Adipose tissue (tissue), 3 donors: ENCODE measurements around the gene HCN1. TPM values are rescaled to one million over a fixed set of nuclear protein-coding genes. Genes with fewer than 3 reads are reported as not detected.

ENCODE experiments used
- H3K27ac ChIP-seq: one replicate; pipeline ENCODE4 v1.5.1; 2013; ENCODE audit warnings: low read depth, low read length
- WGBS, 3 donors: extraction: QIAGEN DNeasy Blood & Tissue Kit; methylation state at CpG; one replicate each; pipeline ENCODE4 v1.1.7; 2013; 5-methylcytosine and 5-hydroxymethylcytosine counted together
- polyA plus RNA-seq, 3 donors: library from polyadenylated mRNA; stranded (reverse); fragments of 200-250 nt; gene quantifications; one replicate each; pipeline ENCODE4 v1.2.3, GENCODE V29; 2013
- donor health status: healthy with polysubstance abuse.
- donor health status: Bipolar disorder and iron deficiency.
- donor health status: healthy.

The HCN1 gene
- under 1 TPM; 0.01 to 0.59 (median 0.22) TPM for polyA plus RNA-seq

DNA sequence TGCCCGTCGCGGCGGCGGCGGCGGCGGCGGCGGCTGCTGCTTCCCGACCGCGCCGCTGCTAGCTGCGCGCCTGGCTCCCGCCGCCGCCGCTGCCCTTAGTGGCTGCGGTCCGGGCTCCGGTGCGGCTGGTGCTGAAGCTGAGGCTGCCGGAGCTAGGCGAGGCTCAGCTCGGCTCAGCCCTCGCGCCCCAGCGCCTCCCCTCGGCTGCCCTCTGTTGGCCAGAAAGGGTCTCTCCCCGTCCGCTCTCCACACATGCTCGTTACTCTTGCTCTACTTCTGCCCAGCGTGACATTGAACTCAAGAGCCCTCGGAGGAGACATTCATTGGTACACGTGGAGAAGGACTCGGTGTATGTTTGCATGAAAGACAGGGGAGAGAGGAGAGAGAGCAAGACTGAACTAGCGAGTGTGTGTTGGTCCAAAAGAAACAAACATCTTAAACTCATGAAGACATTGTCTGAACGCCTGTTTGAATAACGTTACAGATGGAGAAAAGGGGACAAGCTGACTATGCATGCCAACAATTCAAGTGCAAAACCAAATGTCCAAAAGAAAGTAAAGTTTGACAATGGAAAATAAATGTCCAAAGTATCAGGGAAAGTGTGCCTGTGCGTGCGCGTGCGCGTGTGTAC is at the start of gene HCN1:
Gene HCN1 (minus strand): TSS at position 175 of the 631 bp plus-strand sequence.
- WGBS, 3 donors = 15 to 24% (median 20%) methylated on average over 27 to 46 of the region's 46 CpGs

GRCh38 chr5:45741110-45741509 is 44.9 kb upstream of the HCN1 start:
- 32 to 68% (median 51%) methylated on average over 5 of the region's 5 CpGs for WGBS, 3 donors
- no peak overlapping the region for H3K27ac ChIP-seq

More for the DNA sequence above, at the start of gene HCN1:
- H3K27ac ChIP-seq = no peak within 1 kb of the TSS

GRCh38 chr5:45737153-45737552 is 41.0 kb upstream of the HCN1 start:
- WGBS, 3 donors = 66 to 72% (median 67%) methylated on average over 5 of the region's 5 CpGs
- H3K27ac ChIP-seq = no peak overlapping the region

- H3K27ac ChIP-seq = no peak overlapping the region
- WGBS, 3 donors = 57 to 66% (median 60%) methylated on average over 3 of the region's 3 CpGs
Measured at GRCh38 chr5:45725537-45725936, 29.4 kb upstream of the HCN1 start.

GRCh38 chr5:45697201-45697600 is 1.0 kb upstream of the HCN1 start:
- 55 to 72% (median 69%) methylated on average over 6 of the region's 6 CpGs for WGBS, 3 donors
- H3K27ac ChIP-seq = no peak overlapping the region

GRCh38 chr5:45695804-45696156 is 400 bp downstream of the HCN1 start:
- H3K27ac ChIP-seq = no peak overlapping the region
- WGBS, 3 donors = 0 to 3% (median 2%) methylated on average over 41 to 59 of the region's 59 CpGs

GRCh38 chr5:45694971-45695803 is 993 bp downstream of the HCN1 start:
- H3K27ac ChIP-seq = no peak overlapping the region
- 1 to 3% (median 2%) methylated on average over 51 of the region's 51 CpGs for WGBS, 3 donors

DNA sequence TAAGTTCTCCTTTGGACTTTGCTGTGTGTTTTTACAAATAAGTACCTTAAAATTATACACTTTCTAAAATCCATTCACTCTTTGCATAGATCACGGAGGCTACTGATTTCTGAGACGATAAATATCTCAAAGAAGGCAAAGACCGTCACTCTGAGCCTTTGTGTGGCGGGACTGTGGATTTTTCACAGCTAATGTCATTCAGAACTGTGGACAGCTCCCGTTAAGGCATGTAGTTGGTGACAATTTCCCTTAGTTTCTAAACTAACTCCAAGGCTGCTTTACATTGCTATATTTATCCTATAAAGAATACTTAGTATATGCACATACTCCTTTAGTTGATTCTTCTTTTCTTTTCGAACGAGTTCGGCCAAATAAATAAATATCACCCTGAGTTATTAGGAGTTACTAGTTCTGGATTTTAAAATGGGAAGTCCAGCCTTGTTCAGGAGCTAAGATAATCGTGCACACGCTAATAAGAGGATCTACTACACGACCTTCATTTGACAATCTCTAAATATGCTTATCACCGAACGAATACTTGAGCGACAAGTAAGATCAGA is 1.8 kb downstream of the HCN1 start:
- 14 to 21% (median 19%) methylated on average over 14 of the region's 14 CpGs for WGBS, 3 donors
- H3K27ac ChIP-seq = no peak overlapping the region

DNA sequence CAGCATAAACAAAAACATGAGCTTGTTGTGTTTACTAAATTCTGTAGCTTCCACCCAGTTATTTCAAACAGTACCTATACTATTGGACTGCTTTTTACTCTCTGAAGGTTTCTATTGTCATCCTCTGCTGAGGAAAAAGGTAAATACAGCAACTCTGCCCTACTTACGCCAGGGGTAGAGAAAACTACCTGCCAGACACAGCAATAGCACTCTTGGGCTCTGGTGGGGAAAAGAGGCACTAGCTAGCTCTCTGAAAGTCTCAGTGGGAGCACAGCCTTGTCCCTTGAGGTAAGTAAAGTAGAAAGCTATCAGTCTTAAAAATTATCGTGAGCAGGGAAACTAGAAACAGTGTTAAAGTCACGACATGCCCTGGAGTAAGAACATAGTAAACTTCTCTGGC is 3.7 kb downstream of the HCN1 start:
- 71 to 76% (median 74%) methylated on average over 3 of the region's 3 CpGs for WGBS, 3 donors
- no peak overlapping the region for H3K27ac ChIP-seq

GRCh38 chr5:45691656-45692055 is 4.5 kb downstream of the HCN1 start:
- WGBS, 3 donors = 55 to 76% (median 67%) methylated on average over 4 of the region's 4 CpGs
- H3K27ac ChIP-seq = no peak overlapping the region

DNA sequence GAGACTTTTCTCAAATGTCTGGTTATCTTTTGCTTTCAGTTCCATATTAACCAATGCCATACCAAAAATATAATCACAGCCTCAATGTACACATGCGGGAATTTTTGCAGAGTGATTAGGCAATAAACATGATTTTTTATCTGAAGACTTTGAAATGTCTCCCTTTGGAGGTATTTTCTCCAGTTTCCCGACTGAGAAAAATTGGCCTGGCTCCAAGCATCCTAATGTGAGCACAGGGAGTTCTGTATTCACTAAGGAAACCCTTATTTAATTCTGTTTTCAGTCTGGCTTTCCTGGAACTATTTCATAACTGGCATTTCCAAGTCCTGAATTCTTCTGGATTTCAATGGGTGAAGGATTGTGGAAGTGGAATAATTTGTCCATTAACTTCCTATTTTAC is 8.5 kb downstream of the HCN1 start:
- WGBS, 3 donors = 34 to 47% (median 39%) methylated on average over 2 of the region's 2 CpGs
- H3K27ac ChIP-seq = no peak overlapping the region

GRCh38 chr5:45686620-45687019 is 9.6 kb downstream of the HCN1 start:
- 34 to 83% (median 80%) methylated on average over 2 of the region's 2 CpGs for WGBS, 3 donors
- no peak overlapping the region for H3K27ac ChIP-seq

DNA sequence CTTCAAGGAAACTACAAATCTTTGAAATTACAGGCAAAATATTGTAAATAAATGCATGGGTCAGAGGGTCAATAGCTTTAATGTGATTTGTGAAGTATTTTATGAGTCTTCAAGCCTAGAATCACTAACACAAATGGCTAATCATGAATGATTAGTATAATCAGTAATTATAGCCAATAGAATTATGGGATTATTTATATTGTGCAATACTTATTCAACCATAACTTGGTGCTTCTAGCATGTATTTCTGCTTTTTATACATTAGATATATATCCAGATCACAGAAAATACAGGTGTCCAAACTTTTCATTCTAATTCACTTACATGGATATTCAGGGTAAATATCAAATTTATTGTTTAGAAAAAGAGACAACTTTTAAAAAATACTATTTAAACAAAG is 12.1 kb downstream of the HCN1 start:
- no peak overlapping the region for H3K27ac ChIP-seq

DNA sequence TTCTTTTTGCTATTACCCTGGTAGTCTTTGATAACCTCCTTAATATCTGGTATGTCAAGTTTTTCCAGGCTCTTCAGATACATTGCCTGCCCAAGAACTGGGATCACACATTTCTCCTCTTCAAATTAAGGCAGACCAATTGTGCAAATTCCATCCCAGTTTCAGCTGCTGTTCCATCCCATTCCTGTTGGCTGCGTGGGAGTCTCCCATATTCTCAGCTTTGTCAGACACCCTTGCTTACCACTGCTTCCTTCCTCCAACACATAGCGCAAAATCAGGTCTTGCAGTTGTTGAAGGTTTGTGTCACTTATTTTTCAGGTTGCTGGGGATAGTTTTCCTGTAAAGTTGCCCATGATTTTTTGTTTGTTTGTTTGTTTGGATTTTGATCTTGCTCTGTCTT is 15.2 kb downstream of the HCN1 start:
- H3K27ac ChIP-seq = no peak overlapping the region
- WGBS, 3 donors = 76 to 94% (median 88%) methylated on average over 2 of the region's 2 CpGs

GRCh38 chr5:45677524-45677923 is 18.7 kb downstream of the HCN1 start:
- 8 to 24% (median 19%) methylated on average over 2 of the region's 2 CpGs for WGBS, 3 donors
- H3K27ac ChIP-seq = no peak overlapping the region

GRCh38 chr5:45672271-45672670 is 23.9 kb downstream of the HCN1 start:
- no peak overlapping the region for H3K27ac ChIP-seq
- 58 to 80% (median 62%) methylated on average over 4 of the region's 4 CpGs for WGBS, 3 donors

- no peak overlapping the region for H3K27ac ChIP-seq
- WGBS, 3 donors = 23 to 33% (median 25%) methylated on average over 1 of the region's 1 CpG
Measured at GRCh38 chr5:45648744-45649143, 47.4 kb downstream of the HCN1 start.

GRCh38 chr5:45643056-45643455 is 53.1 kb downstream of the HCN1 start:
- H3K27ac ChIP-seq = no peak overlapping the region

DNA sequence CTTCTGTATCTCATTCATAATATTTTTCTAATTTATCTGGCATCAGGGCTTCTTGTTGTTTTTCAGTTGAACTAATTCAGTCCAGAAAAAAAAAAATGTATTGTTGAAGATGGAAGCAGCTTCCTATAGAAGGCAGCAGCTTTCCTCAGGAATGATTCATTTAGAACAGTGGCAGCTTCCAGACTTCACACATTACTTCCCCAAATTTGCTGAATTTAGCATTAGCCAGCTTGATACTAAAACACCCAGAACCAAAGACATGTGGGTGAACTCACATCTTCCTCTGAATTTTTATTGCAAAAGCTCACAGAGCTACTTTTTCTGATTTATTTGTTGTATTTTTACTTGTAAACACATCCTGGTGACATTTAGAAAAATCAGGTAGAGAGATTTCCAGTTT is 53.8 kb downstream of the HCN1 start:
- no peak overlapping the region for H3K27ac ChIP-seq

DNA sequence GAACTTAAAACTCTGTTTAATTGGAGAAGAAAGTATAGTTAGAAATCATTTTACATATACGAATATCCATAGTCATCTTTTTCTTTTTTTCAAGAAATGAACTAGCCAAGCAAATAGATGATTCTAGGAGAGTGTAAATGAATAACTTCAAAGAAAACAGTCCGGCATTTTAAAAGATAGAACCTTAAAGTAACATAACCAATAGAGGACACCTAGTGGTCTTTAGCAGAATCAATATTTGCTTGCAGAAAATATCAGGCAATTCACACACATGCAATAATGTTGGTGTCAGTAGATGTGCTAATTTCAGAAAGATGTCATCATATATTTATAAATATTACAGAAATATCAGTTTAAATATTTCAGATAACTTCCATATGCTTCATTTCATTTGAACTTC is 57.1 kb downstream of the HCN1 start:
- 20 to 55% (median 48%) methylated on average over 2 of the region's 2 CpGs for WGBS, 3 donors
- no peak overlapping the region for H3K27ac ChIP-seq
